Right lobe of liver (tissue), 6 donors: ENCODE data around the gene HHLA2. TPM values are rescaled to one million over a fixed set of nuclear protein-coding genes. Genes with fewer than 3 reads are reported as not detected.

Source experiments
- ATAC-seq, 4 donors: fragments of 200-7000 bp; cut with Tn5 transposase; one replicate each; pipeline ENCODE4 v1.9.1; 2020; ENCODE audit warnings: mild to moderate bottlenecking in 4 of 4, moderate library complexity in 4 of 4
- DNase-seq, 3 donors: peaks; one replicate each; pipeline ENCODE4 v3.0.0-alpha.2; 2020
- H3K27ac ChIP-seq, 3 donors: fragments of 200-600 bp; one replicate each; pipeline ENCODE4 v1.8.0; 2022
- H3K27me3 ChIP-seq, 2 donors: fragments of 200-600 bp; one replicate each; pipeline ENCODE4 v1.8.0; 2022
- H3K36me3 ChIP-seq, 4 donors: fragments of 200-600 bp; sonication (generic) in 1 of 4; one replicate each; pipeline versions ENCODE4 v1.5.1 to v1.8.0; 2017 to 2022; ENCODE audit warnings: control low read depth in 1 of 4
- H3K4me1 ChIP-seq, 4 donors: fragments of 200-600 bp; sonication (generic) in 1 of 4; one replicate each; pipeline versions ENCODE4 v1.5.1 to v1.8.0; 2017 to 2022; ENCODE audit warnings: control low read depth in 1 of 4
- H3K4me3 ChIP-seq, 3 donors: fragments of 200-600 bp; one replicate each; pipeline ENCODE4 v1.8.0; 2022
- H3K9me3 ChIP-seq, 4 donors: fragments of 200-600 bp; sonication (generic) in 1 of 4; one replicate each; pipeline versions ENCODE4 v1.5.1 to v1.8.0; 2017 to 2022; ENCODE audit warnings: control low read depth in 1 of 4
- CTCF ChIP-seq, 4 donors: fragments of 200-600 bp in 3 of 4; fragments of 450-650 bp in 1 of 4; IDR thresholded peaks; one replicate each; pipeline versions ENCODE4 v1.5.1 to v1.8.0; 2016 to 2022; ENCODE audit warnings: antibody characterized with exemption in 4 of 4, mild to moderate bottlenecking in 2 of 4
- POLR2A ChIP-seq: fragments of 450-650 bp; IDR thresholded peaks from one replicate; pipeline ENCODE4 v1.6.1; 2017; ENCODE audit warnings: antibody characterized with exemption, mild to moderate bottlenecking
- WGBS: methylation state at CpG from one replicate; pipeline ENCODE4 v1.1.6; 2018; ENCODE audit warnings: low coverage, low lambda C conversion rate; ENCODE audit not compliant: insufficient coverage; ENCODE audit errors: missing lambda C conversion rate; 5-methylcytosine and 5-hydroxymethylcytosine counted together
- intact Hi-C, 2 donors: fragments of 100-400 bp; cut with DNase I; formaldehyde crosslinking; loops; one replicate each; pipeline versions ENCODE4 v1.11.2 to v1.14.1; 2022
- total RNA-seq, 6 experiments: library from RNA; depleted of rRNA in 2 of 6; stranded (reverse); fragments of >200 nt in 2 of 6; fragmentation: NEBNext Ultra II Directional in 3 of 6; extraction: Animal tissue kit (Norgen Biotek cat#: 25700) in 3 of 6; gene quantifications; one replicate each; pipeline versions ENCODE4 v1.1.0 to v1.2.4, GENCODE V29; 2016 to 2023
- donor health status: DM: no; HTN: yes; CAD: no.
- donor health status: DM: no; HTN: no; CAD: no.
- donor health status: DM: no; HTN: no; CAD: no.
- donor health status: DM: no; HTN: yes; CAD: no.
- donor health status: DM: no; HTN: yes; CAD: no.

The HHLA2 gene
- total RNA-seq, 6 experiments from 2014 or later: not detected

GRCh38 chr3:108341911-108342310 is 45.6 kb downstream of the HHLA2 start:
- no peaks in the 10 kb centered on the region for H3K9me3 ChIP-seq
- ATAC-seq (no peak), DNase-seq (no peak)
- 80% methylated on average over 6 of the region's 6 CpGs for WGBS
- peaks cover 0 to 14% (median 0%) of the 10 kb centered on the region in 4 donors for H3K4me1 ChIP-seq
- no peaks in the 10 kb centered on the region for H3K36me3 ChIP-seq
- intact Hi-C loops: no loop called here
- H3K4me3 ChIP-seq: no peak overlapping the region
- H3K27me3 ChIP-seq: no peaks in the 10 kb centered on the region
- H3K27ac ChIP-seq: no peak overlapping the region
- TF ChIP-seq POLR2A (no peak), CTCF (IDR thresholded peaks at IDR 0.05) (no peak)

- 59% methylated on average over 4 of the region's 4 CpGs for WGBS
- ATAC-seq (peak in 2 of 4 donors; percentile 47 to 58), DNase-seq (no peak)
- Histone ChIP-seq H3K9me3 (no peaks in the 10 kb centered on the region), H3K27ac (no peak overlapping the region), H3K4me1 (peaks cover 0 to 14% (median 0%) of the 10 kb centered on the region in 4 donors), H3K4me3 (no peak overlapping the region), H3K36me3 (no peaks in the 10 kb centered on the region), H3K27me3 (no peaks in the 10 kb centered on the region)
- intact Hi-C loops: no loop called here
- TF ChIP-seq CTCF (IDR thresholded peaks at IDR 0.05) (no peak), POLR2A (no peak)
These were observed 46.6 kb downstream of the HHLA2 start for GRCh38 chr3:108342837-108343486.

GRCh38 chr3:108343491-108343890 is 47.1 kb downstream of the HHLA2 start:
- H3K4me1 ChIP-seq: peaks cover 0 to 14% (median 0%) of the 10 kb centered on the region in 4 donors
- TF ChIP-seq POLR2A (no peak), CTCF (IDR thresholded peaks at IDR 0.05) (no peak)
- intact Hi-C loops: no loop called here
- no peaks in the 10 kb centered on the region for H3K9me3 ChIP-seq
- ATAC-seq: no peak
- H3K4me3 ChIP-seq: no peak overlapping the region
- no peaks in the 10 kb centered on the region for H3K27me3 ChIP-seq
- WGBS: 65% methylated on average over 4 of the region's 4 CpGs
- H3K27ac ChIP-seq: no peak overlapping the region
- no peak for DNase-seq
- no peaks in the 10 kb centered on the region for H3K36me3 ChIP-seq

GRCh38 chr3:108345492-108346205 is 49.3 kb downstream of the HHLA2 start:
- H3K9me3 ChIP-seq: no peaks in the 10 kb centered on the region
- peaks cover 0 to 3% (median 0%) of the 10 kb centered on the region in 4 donors for H3K4me1 ChIP-seq
- no peak overlapping the region for H3K4me3 ChIP-seq
- no peak overlapping the region for H3K27ac ChIP-seq
- no peaks in the 10 kb centered on the region for H3K27me3 ChIP-seq
- ATAC-seq: no peak
- WGBS: 53% methylated on average over 6 of the region's 6 CpGs
- DNase-seq: no peak
- H3K36me3 ChIP-seq: no peaks in the 10 kb centered on the region
- intact Hi-C loops: no loop called here
- TF ChIP-seq POLR2A (no peak), CTCF (IDR thresholded peaks at IDR 0.05) (no peak)
